ENCODE measurements around the gene ST8SIA6.
"Not testable (repeated sequence)": the region's sequence is repeated elsewhere in the genome, so short reads cannot be mapped to it uniquely, and the experiment has no call there.

ST8SIA6 gene

GRCh38 chr10:17456032-17456548 lies 1.7 kb upstream of the ST8SIA6 start:
- DNase-seq = no peak

- DNase-seq = no peak
These were observed 673 bp upstream of the ST8SIA6 start for GRCh38 chr10:17455015-17455520.

- DNase-seq = peak; percentile 76
These were observed 863 bp downstream of the ST8SIA6 start for GRCh38 chr10:17453373-17454091.

GRCh38 chr10:17453035-17453372 lies 1.4 kb downstream of the ST8SIA6 start:
- no peak for DNase-seq

- no peak for DNase-seq
These were observed 2.1 kb downstream of the ST8SIA6 start for GRCh38 chr10:17452060-17452841.

GRCh38 chr10:17450024-17450423 lies 4.4 kb downstream of the ST8SIA6 start:
- DNase-seq = no peak

GRCh38 chr10:17445400-17445998 lies 8.9 kb downstream of the ST8SIA6 start:
- DNase-seq = no peak

- no peak for DNase-seq
These were observed 10.0 kb downstream of the ST8SIA6 start for GRCh38 chr10:17444388-17444714.

GRCh38 chr10:17443707-17444387 lies 10.5 kb downstream of the ST8SIA6 start:
- DNase-seq = no peak

- DNase-seq = no peak
These were observed 15.8 kb downstream of the ST8SIA6 start for GRCh38 chr10:17438583-17438982.

- not testable (repeated sequence) for DNase-seq
These were observed 17.8 kb downstream of the ST8SIA6 start for GRCh38 chr10:17436578-17436977.

GRCh38 chr10:17435953-17436352 lies 18.4 kb downstream of the ST8SIA6 start:
- no peak for DNase-seq

GRCh38 chr10:17435187-17435586 lies 19.2 kb downstream of the ST8SIA6 start:
- no peak for DNase-seq

GRCh38 chr10:17432723-17433122 lies 21.7 kb downstream of the ST8SIA6 start:
- no peak for DNase-seq

GRCh38 chr10:17431871-17432311 lies 22.5 kb downstream of the ST8SIA6 start:
- no peak for DNase-seq

GRCh38 chr10:17430647-17431355 lies 23.6 kb downstream of the ST8SIA6 start:
- DNase-seq = peak; percentile 83

GRCh38 chr10:17429490-17429889 lies 24.9 kb downstream of the ST8SIA6 start:
- no peak for DNase-seq

- peak; percentile 74 for DNase-seq
These were observed 25.9 kb downstream of the ST8SIA6 start for GRCh38 chr10:17428351-17429097.

- no peak for DNase-seq
These were observed 26.6 kb downstream of the ST8SIA6 start for GRCh38 chr10:17427666-17428350.

- DNase-seq = no peak
These were observed 27.2 kb downstream of the ST8SIA6 start for GRCh38 chr10:17427201-17427600.

- no peak for DNase-seq
These were observed 28.1 kb downstream of the ST8SIA6 start for GRCh38 chr10:17426263-17426750.

All from activated CD8-positive, alpha-beta memory T cell treated with anti-CD3 and anti-CD28 coated beads for 24 hours (primary cell).